ENCODE results near the gene ACSL5. TPM values are rescaled to one million over a fixed set of nuclear protein-coding genes. Genes with fewer than 3 reads are reported as not detected.
"Not testable (repeated sequence)": the region's sequence is repeated elsewhere in the genome, so short reads cannot be mapped to it uniquely, and the experiment has no call there.

ACSL5 gene
- total and polyA plus RNA-seq, 2 donors (not counting 1 experiment from before 2014, with no cell fraction given), result 31.5 to 36.2 TPM

DNA sequence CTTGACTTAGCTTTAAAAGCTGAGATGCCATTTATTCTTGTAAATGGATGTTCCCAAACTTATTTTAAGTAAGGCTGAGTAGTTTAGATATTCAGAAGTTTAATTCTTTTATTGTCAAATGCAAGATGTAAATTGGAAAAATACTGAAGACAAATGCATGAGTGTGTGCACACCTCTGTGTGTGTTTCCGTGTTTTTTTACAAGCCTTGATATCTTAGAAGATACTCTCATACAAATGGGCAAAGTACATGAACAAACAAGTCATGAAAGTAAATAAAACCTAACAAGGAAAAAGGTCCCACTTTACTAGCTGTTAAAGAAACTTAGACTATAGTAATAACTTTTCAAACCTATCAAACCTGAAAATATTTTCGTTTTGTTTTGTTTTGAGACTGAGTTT is 29.0 kb downstream of the ACSL5 start:
- TF ChIP-seq, protein P1, sequence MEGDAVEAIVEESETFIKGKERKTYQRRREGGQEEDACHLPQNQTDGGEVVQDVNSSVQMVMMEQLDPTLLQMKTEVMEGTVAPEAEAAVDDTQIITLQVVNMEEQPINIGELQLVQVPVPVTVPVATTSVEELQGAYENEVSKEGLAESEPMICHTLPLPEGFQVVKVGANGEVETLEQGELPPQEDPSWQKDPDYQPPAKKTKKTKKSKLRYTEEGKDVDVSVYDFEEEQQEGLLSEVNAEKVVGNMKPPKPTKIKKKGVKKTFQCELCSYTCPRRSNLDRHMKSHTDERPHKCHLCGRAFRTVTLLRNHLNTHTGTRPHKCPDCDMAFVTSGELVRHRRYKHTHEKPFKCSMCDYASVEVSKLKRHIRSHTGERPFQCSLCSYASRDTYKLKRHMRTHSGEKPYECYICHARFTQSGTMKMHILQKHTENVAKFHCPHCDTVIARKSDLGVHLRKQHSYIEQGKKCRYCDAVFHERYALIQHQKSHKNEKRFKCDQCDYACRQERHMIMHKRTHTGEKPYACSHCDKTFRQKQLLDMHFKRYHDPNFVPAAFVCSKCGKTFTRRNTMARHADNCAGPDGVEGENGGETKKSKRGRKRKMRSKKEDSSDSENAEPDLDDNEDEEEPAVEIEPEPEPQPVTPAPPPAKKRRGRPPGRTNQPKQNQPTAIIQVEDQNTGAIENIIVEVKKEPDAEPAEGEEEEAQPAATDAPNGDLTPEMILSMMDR (IDR thresholded peaks at IDR 0.05), result no peak
- TF ChIP-seq EZH2 (IDR thresholded peaks at IDR 0.05; ENCODE audit: borderline replicate concordance, insufficient read depth, low read depth, low read length, poor library complexity, severe bottlenecking), result no peak
- no peak for ATAC-seq (ENCODE audit: low read depth)
- Histone ChIP-seq H3K36me3 (replicated peaks in 1 of 2; ENCODE audit: control extremely low read depth in 1 of 2, control insufficient read depth in 1 of 2, extremely low read depth in 1 of 2, insufficient read depth in 2 of 2, low read length in 1 of 2) (peaks cover 17 to 75% of the 10 kb centered on the region in 2 experiments), H3K4me3 (ENCODE audit: control extremely low read depth in 1 of 5, extremely low read depth in 1 of 5, insufficient read depth in 1 of 5, low read depth in 2 of 5, low read length in 4 of 5) (no peak overlapping the region), H3K9ac (ENCODE audit: low read length) (no peak overlapping the region), H4K20me1 (ENCODE audit: control insufficient read depth, insufficient read depth, low read length, poor library complexity, severe bottlenecking) (no peaks in the 10 kb centered on the region), H3K79me2 (ENCODE audit: control insufficient read depth, insufficient read depth, low read length) (no peaks in the 10 kb centered on the region), H3K4me2 (replicated peaks; ENCODE audit: low read depth, low read length, poor library complexity, severe bottlenecking) (no peak overlapping the region), H3K9me3 (ENCODE audit: control extremely low read depth in 1 of 3, control insufficient read depth in 2 of 3, insufficient read depth in 1 of 3, low read length in 2 of 3) (no peaks in the 10 kb centered on the region), H3K4me1 (ENCODE audit: control insufficient read depth in 2 of 2, insufficient read depth in 2 of 2, low read length in 2 of 2) (no peaks in the 10 kb centered on the region), H2AFZ (ENCODE audit: insufficient read depth, low read depth, low read length, poor library complexity, severe bottlenecking) (no peak overlapping the region), H3K27ac (ENCODE audit: low read length in 2 of 2) (no peak overlapping the region), H3K27me3 (replicated peaks in 1 of 4; ENCODE audit: control extremely low read depth in 1 of 4, control insufficient read depth in 3 of 4, insufficient read depth in 4 of 4, low read length in 3 of 4) (no peaks in the 10 kb centered on the region)
- Mint-ChIP-seq H3K9me3 (ENCODE audit: insufficient read depth) (peaks cover 6% of the 10 kb centered on the region), H3K4me1 (peaks cover 4% of the 10 kb centered on the region), H3K27me3 (no peaks in the 10 kb centered on the region), H3K4me3 (no peak overlapping the region), H3K27ac (no peak overlapping the region)
- POLR2A ChIA-PET, result no interaction called here
- no peak for DNase-seq
- WGBS (ENCODE audit: insufficient coverage), result no CpG with 5 or more reads among the region's 2 CpGs
- intact Hi-C loops (cut with micrococcal nuclease), result no loop called here
- CTCF ChIA-PET, result no interaction called here

- no CpG with 5 or more reads among the region's 3 CpGs for WGBS (ENCODE audit: insufficient coverage)
- Mint-ChIP-seq H3K27me3 (no peaks in the 10 kb centered on the region), H3K4me1 (peaks cover 4% of the 10 kb centered on the region), H3K27ac (no peak overlapping the region), H3K4me3 (no peak overlapping the region), H3K9me3 (ENCODE audit: insufficient read depth) (peaks cover 6% of the 10 kb centered on the region)
- Histone ChIP-seq H2AFZ (ENCODE audit: insufficient read depth, low read depth, low read length, poor library complexity, severe bottlenecking) (no peak overlapping the region), H3K4me3 (ENCODE audit: control extremely low read depth in 1 of 5, extremely low read depth in 1 of 5, insufficient read depth in 1 of 5, low read depth in 2 of 5, low read length in 4 of 5) (no peak overlapping the region), H3K36me3 (replicated peaks in 1 of 2; ENCODE audit: control extremely low read depth in 1 of 2, control insufficient read depth in 1 of 2, extremely low read depth in 1 of 2, insufficient read depth in 2 of 2, low read length in 1 of 2) (peaks cover 11 to 79% of the 10 kb centered on the region in 2 experiments), H3K9me3 (ENCODE audit: control extremely low read depth in 1 of 3, control insufficient read depth in 2 of 3, insufficient read depth in 1 of 3, low read length in 2 of 3) (no peaks in the 10 kb centered on the region), H3K9ac (ENCODE audit: low read length) (no peak overlapping the region), H3K27me3 (replicated peaks in 1 of 4; ENCODE audit: control extremely low read depth in 1 of 4, control insufficient read depth in 3 of 4, insufficient read depth in 4 of 4, low read length in 3 of 4) (no peaks in the 10 kb centered on the region), H3K79me2 (ENCODE audit: control insufficient read depth, insufficient read depth, low read length) (no peaks in the 10 kb centered on the region), H3K27ac (ENCODE audit: low read length in 2 of 2) (no peak overlapping the region), H3K4me1 (ENCODE audit: control insufficient read depth in 2 of 2, insufficient read depth in 2 of 2, low read length in 2 of 2) (no peaks in the 10 kb centered on the region), H3K4me2 (replicated peaks; ENCODE audit: low read depth, low read length, poor library complexity, severe bottlenecking) (no peak overlapping the region), H4K20me1 (ENCODE audit: control insufficient read depth, insufficient read depth, low read length, poor library complexity, severe bottlenecking) (no peaks in the 10 kb centered on the region)
- ATAC-seq (ENCODE audit: low read depth), result no peak
- DNase-seq, result no peak
- intact Hi-C loops (cut with micrococcal nuclease), result no loop called here
- CTCF ChIA-PET, result no interaction called here
- TF ChIP-seq, protein P1 (IDR thresholded peaks at IDR 0.05), result no peak
- POLR2A ChIA-PET, result no interaction called here
These were observed 30.7 kb downstream of the ACSL5 start for GRCh38 chr10:112404617-112405016.

DNA sequence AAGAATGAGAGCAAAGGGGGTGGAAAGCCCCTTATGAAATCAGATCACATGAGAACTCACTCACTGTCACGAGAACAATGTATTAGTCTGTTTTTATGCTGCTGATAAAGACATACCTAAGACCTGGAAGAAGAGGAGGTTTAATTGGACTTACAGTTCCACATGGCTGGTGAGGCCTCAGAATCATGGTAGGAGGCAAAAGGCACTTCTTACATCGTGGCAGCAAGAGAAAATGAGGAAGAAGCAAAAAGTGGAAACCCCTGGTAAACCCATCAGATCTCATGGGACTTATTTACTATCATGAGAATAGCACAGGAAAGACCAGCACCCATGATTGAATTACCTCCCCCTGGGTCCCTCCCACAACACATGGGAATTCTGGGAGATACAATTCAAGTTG is 32.9 kb downstream of the ACSL5 start:
- H4K20me1 ChIP-seq (ENCODE audit: control insufficient read depth, insufficient read depth, low read length, poor library complexity, severe bottlenecking); ATAC-seq (ENCODE audit: low read depth); H3K4me2 ChIP-seq (replicated peaks; ENCODE audit: low read depth, low read length, poor library complexity, severe bottlenecking); H3K9ac ChIP-seq (ENCODE audit: low read length); H3K27me3 ChIP-seq (replicated peaks in 1 of 4; ENCODE audit: control extremely low read depth in 1 of 4, control insufficient read depth in 3 of 4, insufficient read depth in 4 of 4, low read length in 3 of 4); H3K9me3 Mint-ChIP-seq (ENCODE audit: insufficient read depth); H3K27me3 Mint-ChIP-seq; H3K9me3 ChIP-seq (ENCODE audit: control extremely low read depth in 1 of 3, control insufficient read depth in 2 of 3, insufficient read depth in 1 of 3, low read length in 2 of 3); H3K27ac ChIP-seq (ENCODE audit: low read length in 2 of 2); H2AFZ ChIP-seq (ENCODE audit: insufficient read depth, low read depth, low read length, poor library complexity, severe bottlenecking); H3K4me1 Mint-ChIP-seq; H3K4me1 ChIP-seq (ENCODE audit: control insufficient read depth in 2 of 2, insufficient read depth in 2 of 2, low read length in 2 of 2); H3K79me2 ChIP-seq (ENCODE audit: control insufficient read depth, insufficient read depth, low read length); intact Hi-C loops (cut with micrococcal nuclease); POLR2A ChIA-PET; H3K4me3 ChIP-seq (ENCODE audit: control extremely low read depth in 1 of 5, extremely low read depth in 1 of 5, insufficient read depth in 1 of 5, low read depth in 2 of 5, low read length in 4 of 5); CTCF ChIA-PET; H3K4me3 Mint-ChIP-seq: not testable (repeated sequence)
- WGBS (ENCODE audit: insufficient coverage), result 0% methylated on average over 1 of the region's 2 CpGs
- peaks cover 6 to 89% of the 10 kb centered on the region in 2 experiments for H3K36me3 ChIP-seq (replicated peaks in 1 of 2; ENCODE audit: control extremely low read depth in 1 of 2, control insufficient read depth in 1 of 2, extremely low read depth in 1 of 2, insufficient read depth in 2 of 2, low read length in 1 of 2)
- DNase-seq, result peak; percentile 16
- peak overlapping the region; percentile 7 for H3K27ac Mint-ChIP-seq

Measured in B cell (primary cell).